HepG2 (cell line): Measurements from ENCODE around the gene ANG. TPM values are rescaled to one million over a fixed set of nuclear protein-coding genes. Genes with fewer than 3 reads are reported as not detected.
A peak's percentile ranks its signal among the peaks of the same experiment; 100 is the strongest.

Source experiments
- ARID2 ChIP-seq: sonication (generic); formaldehyde crosslinking; IDR thresholded peaks from 2 replicates; pipeline ENCODE4 v1.8.1; 2022; ENCODE audit warnings: mild to moderate bottlenecking, missing genetic modification reagents, borderline replicate concordance
- DMAP1 ChIP-seq: IDR thresholded peaks from 2 replicates; pipeline ENCODE4 v1.6.1; 2016
- ELF3 ChIP-seq: IDR thresholded peaks from 2 replicates; pipeline ENCODE4 v1.6.1; 2016; ENCODE audit warnings: missing genetic modification reagents, missing compliant biosample characterization
- FOSL1 ChIP-seq: sonication (generic); formaldehyde crosslinking; IDR thresholded peaks from 2 replicates; pipeline ENCODE4 v1.9.0; 2021; ENCODE audit warnings: missing genetic modification reagents, borderline replicate concordance
- GTF2F1 ChIP-seq: fragments of 150-350 bp; IDR thresholded peaks from 2 replicates; pipeline ENCODE4 v1.6.1; 2014; ENCODE audit warnings: low read length
- HOXA9 ChIP-seq: sonication (generic); formaldehyde crosslinking; IDR thresholded peaks from 2 replicates; pipeline ENCODE4 v1.8.1; 2022; ENCODE audit warnings: missing genetic modification reagents, mild to moderate bottlenecking, moderate library complexity, borderline replicate concordance
- NFKBIZ ChIP-seq: IDR thresholded peaks from 2 replicates; pipeline ENCODE4 v1.6.1; 2018; ENCODE audit warnings: missing genetic modification reagents, missing compliant biosample characterization
- PAF1 ChIP-seq: IDR thresholded peaks from 2 replicates; pipeline ENCODE4 v1.6.1; 2016; ENCODE audit warnings: missing genetic modification reagents, missing compliant biosample characterization
- RAD21 ChIP-seq: fragments of 450-650 bp; formaldehyde crosslinking; IDR thresholded peaks from 2 replicates; pipeline ENCODE4 v1.5.0; 2020; ENCODE audit warnings: mild to moderate bottlenecking
- SMYD3 ChIP-seq: sonication (generic); formaldehyde crosslinking; IDR thresholded peaks from 2 replicates; pipeline ENCODE4 v1.8.1; 2023; ENCODE audit warnings: mild to moderate bottlenecking, missing genetic modification reagents
- SRSF4 ChIP-seq: fragments of 200-400 bp; formaldehyde crosslinking; IDR thresholded peaks from one replicate; pipeline ENCODE4 v1.6.1; 2018; ENCODE audit warnings: mild to moderate bottlenecking, low read depth, low read length, moderate library complexity; ENCODE audit not compliant: poor library complexity, severe bottlenecking
- U2AF1 ChIP-seq: fragments of 200-400 bp; formaldehyde crosslinking; optimal IDR thresholded peaks from 2 replicates; pipeline ENCODE3; 2017; ENCODE audit warnings: mild to moderate bottlenecking, low read depth, low read length
- ZBTB21 ChIP-seq: sonication (generic); formaldehyde crosslinking; IDR thresholded peaks from 2 replicates; pipeline ENCODE4 v1.4.0; 2020; ENCODE audit warnings: missing genetic modification reagents
- ZBTB8A ChIP-seq: sonication (generic); formaldehyde crosslinking; IDR thresholded peaks from 2 replicates; pipeline ENCODE4 v1.4.0; 2020; ENCODE audit warnings: mild to moderate bottlenecking, low read depth, missing genetic modification reagents, borderline replicate concordance
- ZFYVE20 ChIP-seq: sonication (generic); formaldehyde crosslinking; IDR thresholded peaks from 2 replicates; pipeline ENCODE4 v1.8.0; 2023; ENCODE audit warnings: low read depth, mild to moderate bottlenecking, moderate library complexity, missing genetic modification reagents, borderline replicate concordance
- ZNF160 ChIP-seq: sonication (generic); formaldehyde crosslinking; IDR thresholded peaks from 2 replicates; pipeline ENCODE4 v1.8.0; 2022; ENCODE audit warnings: mild to moderate bottlenecking, inconsistent platforms, missing genetic modification reagents
- ZNF317 ChIP-seq: sonication (generic); formaldehyde crosslinking; IDR thresholded peaks from 2 replicates; pipeline ENCODE4 v1.5.0; 2020; ENCODE audit warnings: mild to moderate bottlenecking, missing genetic modification reagents
- ZNF530 ChIP-seq: sonication (generic); formaldehyde crosslinking; IDR thresholded peaks from 2 replicates; pipeline ENCODE4 v1.5.0; 2020; ENCODE audit warnings: low read depth, mild to moderate bottlenecking, missing genetic modification reagents
- ZNF619 ChIP-seq: sonication (generic); formaldehyde crosslinking; IDR thresholded peaks from 2 replicates; pipeline ENCODE4 v1.4.0; 2020; ENCODE audit warnings: mild to moderate bottlenecking, missing genetic modification reagents
- ZNF670 ChIP-seq: sonication (generic); formaldehyde crosslinking; IDR thresholded peaks from 2 replicates; pipeline ENCODE4 v1.8.0; 2022; ENCODE audit warnings: mild to moderate bottlenecking, missing genetic modification reagents, borderline replicate concordance
- ZNF850 ChIP-seq: sonication (generic); formaldehyde crosslinking; conservative IDR thresholded peaks from 2 replicates; pipeline ENCODE4 v1.9.0; 2021; ENCODE audit warnings: mild to moderate bottlenecking, missing genetic modification reagents
- ZZZ3 ChIP-seq: sonication (generic); formaldehyde crosslinking; IDR thresholded peaks from 2 replicates; pipeline ENCODE4 v1.4.0; 2020; ENCODE audit warnings: missing genetic modification reagents, mild to moderate bottlenecking, borderline replicate concordance
- polyA plus RNA-seq, 8 experiments: library from polyadenylated mRNA; depleted of rRNA in 3 of 8; stranded (reverse) in 7 of 8; unstranded in 1 of 8; fragments of >200 nt; fragmentation: Illumina TruSeq in 4 of 8; extraction: Trizol in 4 of 8; gene quantifications; 2 replicates each; pipeline versions ENCODE4 v1.2.1 to v1.2.3, GENCODE V29; 2011 to 2016; ENCODE audit warnings: low read depth in 4 of 8, missing spikeins in 1 of 8, mixed read lengths in 1 of 8; ENCODE audit not compliant: insufficient read depth in 1 of 8
- total RNA-seq, 5 experiments: library from RNA; depleted of rRNA; stranded (reverse); fragments of >200 nt; fragmentation: Illumina TruSeq; extraction: Trizol; gene quantifications; 2 replicates each; pipeline ENCODE4 v1.2.3, GENCODE V29; 2016; ENCODE audit warnings: low read depth in 1 of 5
- TF ChIP-seq, protein P1 (sequence below), 2 experiments: sonication (generic) in 1 of 2; formaldehyde crosslinking in 1 of 2; IDR thresholded peaks; 2 replicates each; pipeline versions ENCODE4 v1.4.0 to v1.6.1; 2016 to 2020; ENCODE audit warnings: borderline replicate concordance in 1 of 2, low read depth in 1 of 2, mild to moderate bottlenecking in 1 of 2, missing genetic modification reagents in 1 of 2
- TF ChIP-seq, protein P2 (sequence below): sonication (generic); formaldehyde crosslinking; conservative IDR thresholded peaks from 2 replicates; pipeline ENCODE4 v1.5.0; 2020; ENCODE audit warnings: missing genetic modification reagents

Gene ANG
- total and polyA plus RNA-seq, 2 of the 13 experiments (the other 11 are each of a cell fraction or from before 2014, with no cell fraction given): 83.6 to 401 TPM

DNA sequence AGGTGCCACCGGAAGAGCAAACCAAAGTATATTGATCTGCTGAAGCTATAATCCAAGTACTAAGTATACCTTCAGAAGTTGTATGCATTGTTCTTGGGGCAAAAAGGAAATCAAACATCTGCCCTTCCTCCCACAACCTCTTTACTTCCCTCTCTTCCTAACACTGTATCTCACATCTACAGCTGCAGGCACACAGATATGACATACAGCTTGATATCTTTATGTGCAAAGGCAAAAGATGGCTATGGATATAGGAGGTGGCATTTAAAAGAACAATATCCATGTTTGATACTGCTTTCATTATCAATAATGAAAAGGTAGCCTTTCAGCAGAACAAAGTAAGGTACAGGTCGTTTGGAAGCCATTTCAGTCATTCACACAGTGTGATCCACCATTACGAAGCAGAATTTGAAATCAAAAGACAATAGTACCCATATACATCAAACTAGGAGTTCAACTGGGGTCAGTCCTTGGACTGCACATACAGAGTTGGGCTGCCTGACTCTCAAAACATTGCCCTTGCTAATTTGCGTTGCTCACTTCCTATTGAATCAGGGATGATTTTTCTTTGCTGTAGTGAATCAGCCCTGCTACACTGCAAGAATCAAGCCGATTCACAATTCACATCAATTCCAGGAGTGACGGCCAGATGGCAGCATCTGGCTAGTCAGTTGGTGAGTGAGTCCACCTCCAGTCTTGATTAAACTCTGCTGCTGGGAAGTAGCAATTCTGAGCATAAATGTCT, 8.9 kb downstream of the ANG start (continued):
- TF ChIP-seq, protein P1, sequence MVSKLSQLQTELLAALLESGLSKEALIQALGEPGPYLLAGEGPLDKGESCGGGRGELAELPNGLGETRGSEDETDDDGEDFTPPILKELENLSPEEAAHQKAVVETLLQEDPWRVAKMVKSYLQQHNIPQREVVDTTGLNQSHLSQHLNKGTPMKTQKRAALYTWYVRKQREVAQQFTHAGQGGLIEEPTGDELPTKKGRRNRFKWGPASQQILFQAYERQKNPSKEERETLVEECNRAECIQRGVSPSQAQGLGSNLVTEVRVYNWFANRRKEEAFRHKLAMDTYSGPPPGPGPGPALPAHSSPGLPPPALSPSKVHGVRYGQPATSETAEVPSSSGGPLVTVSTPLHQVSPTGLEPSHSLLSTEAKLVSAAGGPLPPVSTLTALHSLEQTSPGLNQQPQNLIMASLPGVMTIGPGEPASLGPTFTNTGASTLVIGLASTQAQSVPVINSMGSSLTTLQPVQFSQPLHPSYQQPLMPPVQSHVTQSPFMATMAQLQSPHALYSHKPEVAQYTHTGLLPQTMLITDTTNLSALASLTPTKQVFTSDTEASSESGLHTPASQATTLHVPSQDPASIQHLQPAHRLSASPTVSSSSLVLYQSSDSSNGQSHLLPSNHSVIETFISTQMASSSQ (IDR thresholded peaks at IDR 0.05; ENCODE audit: low read depth): no peak
- TF ChIP-seq, protein P1 (CRISPR knock-in tag; IDR thresholded peaks at IDR 0.05; ENCODE audit: borderline replicate concordance): no peak
- TF ChIP-seq GTF2F1 (no peak), ZZZ3 (CRISPR knock-in tag) (no peak), U2AF1 (no peak), ZBTB21 (no peak), ZNF317 (CRISPR knock-in tag) (no peak), FOSL1 (CRISPR knock-in tag) (no peak), ZBTB8A (no peak), SRSF4 (no peak), ZNF530 (CRISPR knock-in tag) (no peak), ZNF670 (CRISPR knock-in tag) (no peak), ELF3 (CRISPR knock-in tag) (no peak), ZNF850 (CRISPR knock-in tag) (no peak), PAF1 (peak; percentile 33), ZNF160 (CRISPR knock-in tag) (no peak), SMYD3 (CRISPR knock-in tag) (no peak), RAD21 (CRISPR knock-in tag) (0 out of 2 replicates have a peak, but pooled peaks have one; percentile 12), HOXA9 (no peak), ZFYVE20 (CRISPR knock-in tag) (no peak), ARID2 (CRISPR knock-in tag) (no peak), ZNF619 (CRISPR knock-in tag) (no peak), DMAP1 (CRISPR knock-in tag) (no peak), NFKBIZ (no peak)
- TF ChIP-seq, protein P2, sequence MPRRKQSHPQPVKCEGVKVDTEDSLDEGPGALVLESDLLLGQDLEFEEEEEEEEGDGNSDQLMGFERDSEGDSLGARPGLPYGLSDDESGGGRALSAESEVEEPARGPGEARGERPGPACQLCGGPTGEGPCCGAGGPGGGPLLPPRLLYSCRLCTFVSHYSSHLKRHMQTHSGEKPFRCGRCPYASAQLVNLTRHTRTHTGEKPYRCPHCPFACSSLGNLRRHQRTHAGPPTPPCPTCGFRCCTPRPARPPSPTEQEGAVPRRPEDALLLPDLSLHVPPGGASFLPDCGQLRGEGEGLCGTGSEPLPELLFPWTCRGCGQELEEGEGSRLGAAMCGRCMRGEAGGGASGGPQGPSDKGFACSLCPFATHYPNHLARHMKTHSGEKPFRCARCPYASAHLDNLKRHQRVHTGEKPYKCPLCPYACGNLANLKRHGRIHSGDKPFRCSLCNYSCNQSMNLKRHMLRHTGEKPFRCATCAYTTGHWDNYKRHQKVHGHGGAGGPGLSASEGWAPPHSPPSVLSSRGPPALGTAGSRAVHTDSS (CRISPR knock-in tag): no peak
